Peyer's patch (tissue), 4 donors: ENCODE results near the gene NDUFS7. TPM values are rescaled to one million over a fixed set of nuclear protein-coding genes. Genes with fewer than 3 reads are reported as not detected.
A peak's percentile ranks its signal among the peaks of the same experiment; 100 is the strongest.

Source experiments
- DNase-seq, 3 donors: peaks; one replicate each; pipeline ENCODE4 v3.0.0-alpha.2; 2017 to 2019
- H3K27ac ChIP-seq, 4 donors: fragments of 200-600 bp; sonication (generic); one replicate each; pipeline ENCODE4 v1.5.1; 2016 to 2019
- H3K27me3 ChIP-seq, 2 donors: fragments of 200-600 bp; sonication (generic); one replicate each; pipeline ENCODE4 v1.5.1; 2019
- H3K36me3 ChIP-seq, 3 donors: fragments of 200-600 bp; sonication (generic); one replicate each; pipeline ENCODE4 v1.5.1; 2016 to 2019
- H3K4me1 ChIP-seq, 4 donors: fragments of 200-600 bp; sonication (generic); one replicate each; pipeline ENCODE4 v1.5.1; 2016 to 2019
- H3K4me3 ChIP-seq, 4 donors: fragments of 200-600 bp; sonication (generic); 1 replicate in 3 of 4; 2 replicates in 1 of 4; pipeline ENCODE4 v1.5.1; 2016 to 2019; ENCODE audit warnings: mild to moderate bottlenecking in 1 of 4
- H3K9me3 ChIP-seq, 4 donors: fragments of 200-600 bp; sonication (generic); one replicate each; pipeline ENCODE4 v1.5.1; 2016 to 2019; ENCODE audit warnings: mild to moderate bottlenecking in 1 of 4
- POLR2A ChIP-seq, 2 donors: fragments of 450-650 bp; IDR thresholded peaks; one replicate each; pipeline ENCODE4 v1.5.1; 2017; ENCODE audit warnings: antibody characterized with exemption in 2 of 2, mild to moderate bottlenecking in 2 of 2, moderate library complexity in 2 of 2
- total RNA-seq, 4 donors: library from RNA; depleted of rRNA; stranded (reverse); fragments of >200 nt; gene quantifications; one replicate each; pipeline ENCODE4 v1.1.0, GENCODE V29; 2016
- TF ChIP-seq, protein P1 (sequence below), 6 experiments: fragments of 450-650 bp in 4 of 6; fragments of 200-600 bp in 2 of 6; sonication (generic) in 1 of 6; IDR thresholded peaks; one replicate each; pipeline ENCODE4 v1.5.1; 2017 to 2019; ENCODE audit warnings: antibody characterized with exemption in 6 of 6, mild to moderate bottlenecking in 3 of 6, moderate library complexity in 1 of 6

The NDUFS7 gene
- total RNA-seq, 4 donors from 2014 or later = 99.9 to 165 (median 156) TPM

DNA sequence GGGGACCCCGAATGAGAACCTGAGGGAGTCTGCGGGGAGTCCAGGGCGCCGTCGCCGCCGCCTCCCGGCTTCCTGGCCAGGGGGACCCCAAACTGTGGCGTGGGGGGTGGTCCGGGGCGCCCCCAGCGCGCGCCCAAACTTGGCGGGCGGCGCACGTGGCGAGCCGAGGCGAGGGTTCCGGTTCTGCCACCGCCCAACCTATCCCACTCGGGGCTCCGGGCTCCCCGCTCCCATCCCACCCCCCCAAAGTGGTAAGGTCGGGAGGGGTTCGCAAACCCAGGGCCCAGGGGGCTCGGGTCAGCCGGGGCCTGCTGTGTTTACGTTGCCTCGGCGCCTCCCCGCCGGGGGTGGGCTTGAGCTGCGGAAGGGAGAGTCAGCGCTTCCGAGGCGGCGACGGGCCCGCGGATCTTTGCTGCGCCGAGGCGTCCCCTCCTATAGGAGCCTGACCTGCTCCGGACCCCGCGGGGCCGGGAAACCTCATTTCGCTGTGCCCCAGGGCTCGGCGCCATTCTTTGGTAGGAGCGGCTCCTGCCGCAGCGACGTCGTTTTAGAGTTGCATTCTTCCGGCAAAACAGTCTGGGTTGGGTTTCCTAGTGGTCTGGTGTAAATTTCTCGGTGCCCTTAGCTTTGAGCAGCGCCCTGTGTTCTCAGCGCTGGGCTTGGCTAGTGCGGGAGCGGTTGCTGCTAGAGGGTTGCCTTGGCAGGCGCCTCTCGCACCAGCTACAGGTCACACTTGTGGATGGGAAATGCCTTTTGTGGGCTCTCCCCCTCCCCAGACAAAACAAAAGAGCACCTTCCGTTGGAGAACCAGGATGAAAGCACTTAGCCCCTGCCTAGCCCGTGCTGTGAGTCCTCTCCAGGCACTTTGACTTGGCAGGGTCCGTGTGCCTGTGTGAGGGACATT is 24.8 kb downstream of the NDUFS7 start:
- no peaks in the 10 kb centered on the region for H3K27me3 ChIP-seq
- no peak for TF ChIP-seq POLR2A (IDR thresholded peaks at IDR 0.05)
- TF ChIP-seq, protein P1, sequence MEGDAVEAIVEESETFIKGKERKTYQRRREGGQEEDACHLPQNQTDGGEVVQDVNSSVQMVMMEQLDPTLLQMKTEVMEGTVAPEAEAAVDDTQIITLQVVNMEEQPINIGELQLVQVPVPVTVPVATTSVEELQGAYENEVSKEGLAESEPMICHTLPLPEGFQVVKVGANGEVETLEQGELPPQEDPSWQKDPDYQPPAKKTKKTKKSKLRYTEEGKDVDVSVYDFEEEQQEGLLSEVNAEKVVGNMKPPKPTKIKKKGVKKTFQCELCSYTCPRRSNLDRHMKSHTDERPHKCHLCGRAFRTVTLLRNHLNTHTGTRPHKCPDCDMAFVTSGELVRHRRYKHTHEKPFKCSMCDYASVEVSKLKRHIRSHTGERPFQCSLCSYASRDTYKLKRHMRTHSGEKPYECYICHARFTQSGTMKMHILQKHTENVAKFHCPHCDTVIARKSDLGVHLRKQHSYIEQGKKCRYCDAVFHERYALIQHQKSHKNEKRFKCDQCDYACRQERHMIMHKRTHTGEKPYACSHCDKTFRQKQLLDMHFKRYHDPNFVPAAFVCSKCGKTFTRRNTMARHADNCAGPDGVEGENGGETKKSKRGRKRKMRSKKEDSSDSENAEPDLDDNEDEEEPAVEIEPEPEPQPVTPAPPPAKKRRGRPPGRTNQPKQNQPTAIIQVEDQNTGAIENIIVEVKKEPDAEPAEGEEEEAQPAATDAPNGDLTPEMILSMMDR (IDR thresholded peaks at IDR 0.05) = no peak
- H3K4me1 ChIP-seq = peaks cover 10 to 55% (median 36%) of the 10 kb centered on the region in 4 donors
- H3K9me3 ChIP-seq = no peaks in the 10 kb centered on the region
- DNase-seq = peak; percentile 39 to 70 (median 70)
- peaks cover 0 to 17% (median 0%) of the 10 kb centered on the region in 3 donors for H3K36me3 ChIP-seq
- H3K4me3 ChIP-seq = peak overlapping the region; percentile 94 to 100 (median 99)
- peak overlapping the region; percentile 94 to 98 (median 97) for H3K27ac ChIP-seq

DNA sequence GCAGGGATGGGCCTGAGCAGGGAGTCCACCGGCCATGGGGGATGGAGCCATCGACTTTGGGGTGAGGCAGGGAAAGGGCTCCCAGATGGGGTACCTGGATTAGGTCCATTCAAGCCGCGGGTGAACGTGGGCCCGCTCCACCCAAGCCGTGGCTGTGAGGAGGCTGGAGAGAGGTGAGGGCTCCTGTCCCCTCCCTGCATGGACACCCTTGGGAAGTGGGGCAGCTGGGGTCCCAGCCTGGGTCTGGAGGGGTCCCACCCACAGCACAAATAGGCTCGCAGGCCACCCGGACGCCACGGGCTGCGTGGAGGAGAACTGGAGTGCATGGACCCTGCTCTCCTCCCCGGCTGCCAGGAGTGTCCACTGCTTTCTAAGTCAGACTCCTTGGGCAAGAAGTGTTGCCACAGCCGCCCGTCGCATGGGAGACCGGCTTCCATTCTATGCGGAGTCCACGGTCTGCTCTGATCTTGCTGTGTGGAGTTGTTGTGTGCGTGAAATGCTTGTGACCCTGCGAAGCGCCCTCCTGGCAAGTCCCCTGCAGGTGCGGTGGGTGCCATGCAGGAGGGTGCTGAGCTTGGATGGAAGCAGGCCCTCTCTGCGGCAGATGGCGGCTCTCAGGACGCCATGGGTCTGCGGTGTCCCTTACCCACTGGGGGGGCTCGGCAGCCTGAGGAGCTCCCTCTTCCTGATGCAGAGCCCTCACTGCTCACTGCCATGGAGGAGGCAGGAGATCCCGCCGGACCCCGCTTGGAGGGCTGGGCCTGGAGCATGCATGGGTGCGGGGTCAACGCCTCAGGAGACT is 25.7 kb downstream of the NDUFS7 start:
- Histone ChIP-seq H3K27me3 (no peaks in the 10 kb centered on the region), H3K27ac (peak overlapping the region; percentile 94 to 98 (median 97)), H3K36me3 (peaks cover 0 to 19% (median 0%) of the 10 kb centered on the region in 3 donors), H3K4me3 (peak overlapping the region; percentile 94 to 100 (median 99)), H3K4me1 (peaks cover 10 to 57% (median 36%) of the 10 kb centered on the region in 4 donors), H3K9me3 (no peaks in the 10 kb centered on the region)
- DNase-seq = no peak
- TF ChIP-seq, protein P1 (IDR thresholded peaks at IDR 0.05) = no peak
- TF ChIP-seq POLR2A (IDR thresholded peaks at IDR 0.05) = no peak

DNA sequence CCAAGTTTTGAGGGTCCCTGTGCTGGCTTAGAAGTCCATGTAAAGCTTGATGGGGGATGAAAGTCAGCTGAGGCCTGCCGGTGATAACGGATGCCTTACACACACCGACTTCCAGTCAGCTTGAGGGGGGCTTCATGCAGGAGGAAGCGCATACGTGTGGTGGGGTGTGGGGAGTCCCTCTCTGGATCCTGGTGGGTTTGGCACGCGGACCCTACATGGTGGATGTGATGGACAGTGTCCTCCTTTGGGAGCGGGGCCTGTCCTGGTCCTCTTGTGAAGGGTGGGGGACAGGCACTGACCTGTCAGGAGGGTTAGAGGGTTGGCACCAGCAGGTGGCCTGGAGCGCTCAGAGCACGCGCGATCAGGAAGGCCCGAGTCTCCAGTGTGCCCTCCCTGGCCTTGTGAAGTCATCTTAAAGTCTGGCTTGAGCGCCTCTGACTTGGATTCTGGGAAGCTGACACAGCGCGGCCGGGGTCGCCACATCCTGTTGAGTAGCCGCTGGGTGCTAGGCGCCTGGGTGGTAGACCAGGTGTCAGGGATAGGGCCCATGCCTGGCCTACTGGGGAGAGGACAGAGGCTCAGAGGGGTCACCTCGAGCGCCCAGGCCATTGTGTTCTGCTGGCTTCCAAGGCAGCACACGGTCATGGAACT is 26.6 kb downstream of the NDUFS7 start:
- no peak overlapping the region for H3K27ac ChIP-seq
- no peak for DNase-seq
- TF ChIP-seq POLR2A (IDR thresholded peaks at IDR 0.05) = no peak
- TF ChIP-seq, protein P1 (IDR thresholded peaks at IDR 0.05) = no peak
- peaks cover 13 to 66% (median 36%) of the 10 kb centered on the region in 4 donors for H3K4me1 ChIP-seq
- H3K4me3 ChIP-seq = peak overlapping the region in 1 of 4 donors; percentile 94
- no peaks in the 10 kb centered on the region for H3K9me3 ChIP-seq
- H3K36me3 ChIP-seq = peaks cover 0 to 19% (median 0%) of the 10 kb centered on the region in 3 donors
- H3K27me3 ChIP-seq = no peaks in the 10 kb centered on the region

DNA sequence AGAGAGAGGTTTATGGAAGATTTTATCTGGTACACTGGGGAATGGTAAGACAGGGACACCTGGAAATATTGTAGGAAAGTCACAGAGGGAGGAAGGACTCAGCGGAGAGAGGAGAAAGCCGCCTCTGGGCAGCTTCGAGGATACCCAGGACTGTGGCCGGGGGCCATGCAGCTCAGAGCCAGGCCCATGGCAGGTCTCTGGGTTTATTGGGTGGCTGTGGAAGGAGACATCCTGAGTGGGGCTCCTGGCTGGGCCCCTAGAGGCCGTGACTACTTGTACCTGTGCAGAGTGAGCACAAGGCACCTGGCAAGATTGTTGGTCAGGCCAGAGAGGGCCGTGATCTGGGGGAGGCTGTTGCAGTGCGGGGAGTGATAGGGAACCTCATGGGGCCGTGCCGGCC is 27.1 kb downstream of the NDUFS7 start:
- no peak for DNase-seq
- Histone ChIP-seq H3K4me1 (peaks cover 15 to 71% (median 38%) of the 10 kb centered on the region in 4 donors), H3K27me3 (no peaks in the 10 kb centered on the region), H3K36me3 (peaks cover 0 to 19% (median 0%) of the 10 kb centered on the region in 3 donors), H3K9me3 (no peaks in the 10 kb centered on the region), H3K4me3 (no peak overlapping the region), H3K27ac (peak overlapping the region in 2 of 4 donors; percentile 25 to 57)
- TF ChIP-seq, protein P1 (IDR thresholded peaks at IDR 0.05) = no peak
- no peak for TF ChIP-seq POLR2A (IDR thresholded peaks at IDR 0.05)
